Common myeloid progenitor, CD34-positive (primary cell): ENCODE results near the gene SSX2. TPM values are rescaled to one million over a fixed set of nuclear protein-coding genes. Genes with fewer than 3 reads are reported as not detected.
"Not testable (repeated sequence)": the region's sequence is repeated elsewhere in the genome, so short reads cannot be mapped to it uniquely, and the experiment has no call there.

Source experiments
- CTCF ChIA-PET: fragments of 350-600 bp; sonication (Branson Sonifier 250); formaldehyde crosslinking; loops from one replicate; lab custom pipeline; 2021; ENCODE audit warnings: antibody characterized with exemption; lab: Charles Lee
- POLR2A ChIA-PET: fragments of 350-600 bp; sonication (Branson Sonifier 250); formaldehyde crosslinking; loops from one replicate; lab custom pipeline; 2021; ENCODE audit warnings: antibody characterized with exemption; lab: Charles Lee
- DNase-seq, 3 donors: peaks; one replicate each; pipeline versions ENCODE4 v3.0.0 to v3.0.0-alpha.2; 2013
- H3K27ac ChIP-seq, 2 experiments: 1 replicate in 1 of 2; 2 replicates in 1 of 2; pipeline ENCODE4 v1.7.0; 2013; ENCODE audit warnings: inconsistent platforms in 2 of 2, low read length in 2 of 2, mild to moderate bottlenecking in 2 of 2, low read depth in 1 of 2, moderate library complexity in 1 of 2; ENCODE audit not compliant: severe bottlenecking in 2 of 2, insufficient read depth in 1 of 2, poor library complexity in 1 of 2
- H3K27me3 ChIP-seq, 5 experiments: replicated peaks in 2 of 5; 1 replicate in 3 of 5; 2 replicates in 2 of 5; pipeline versions ENCODE4 v1.6.1 to v1.7.0; 2013; ENCODE audit warnings: low read length in 4 of 5, mild to moderate bottlenecking in 2 of 5, moderate library complexity in 2 of 5, inconsistent platforms in 1 of 5; ENCODE audit not compliant: insufficient read depth in 5 of 5, control insufficient read depth in 4 of 5
- H3K36me3 ChIP-seq, 4 experiments: 1 replicate in 2 of 4; 2 replicates in 2 of 4; pipeline versions ENCODE4 v1.6.1 to v1.7.0; 2013; ENCODE audit warnings: low read length in 3 of 4, control low read depth in 1 of 4, mild to moderate bottlenecking in 1 of 4; ENCODE audit not compliant: control insufficient read depth in 4 of 4, insufficient read depth in 4 of 4
- H3K4me1 ChIP-seq, 4 experiments: 1 replicate in 3 of 4; 2 replicates in 1 of 4; pipeline versions ENCODE4 v1.6.1 to v1.7.1; 2013; ENCODE audit warnings: low read length in 3 of 4, mild to moderate bottlenecking in 3 of 4, control low read depth in 1 of 4, inconsistent platforms in 1 of 4, moderate library complexity in 1 of 4; ENCODE audit not compliant: control insufficient read depth in 4 of 4, insufficient read depth in 4 of 4; ENCODE audit errors: control extremely low read depth in 1 of 4
- H3K4me3 ChIP-seq, 7 experiments: 1 replicate in 4 of 7; 2 replicates in 3 of 7; pipeline versions ENCODE4 v1.5.1 to v1.7.0; 2013; ENCODE audit warnings: mild to moderate bottlenecking in 7 of 7, low read length in 6 of 7, moderate library complexity in 6 of 7, inconsistent platforms in 2 of 7, low read depth in 2 of 7, control low read depth in 1 of 7; ENCODE audit not compliant: insufficient read depth in 4 of 7, control insufficient read depth in 1 of 7; ENCODE audit errors: extremely low read depth in 1 of 7
- H3K9me3 ChIP-seq, 5 experiments: 1 replicate in 4 of 5; 2 replicates in 1 of 5; pipeline versions ENCODE4 v1.6.1 to v1.7.1; 2013; ENCODE audit warnings: low read length in 4 of 5, mild to moderate bottlenecking in 2 of 5, inconsistent platforms in 1 of 5, low read depth in 1 of 5, moderate library complexity in 1 of 5; ENCODE audit not compliant: control insufficient read depth in 4 of 5, insufficient read depth in 2 of 5; ENCODE audit errors: control extremely low read depth in 1 of 5
- WGBS: methylation state at CpG from one replicate; pipeline ENCODE4 v1.1.5; 2013; ENCODE audit not compliant: insufficient coverage; 5-methylcytosine and 5-hydroxymethylcytosine counted together
- polyA plus RNA-seq: library from polyadenylated mRNA; unstranded; fragments of 120-200 nt; gene quantifications from one replicate; pipeline ENCODE4 v1.2.1, GENCODE V29; 2013

SSX2 gene, protein sequence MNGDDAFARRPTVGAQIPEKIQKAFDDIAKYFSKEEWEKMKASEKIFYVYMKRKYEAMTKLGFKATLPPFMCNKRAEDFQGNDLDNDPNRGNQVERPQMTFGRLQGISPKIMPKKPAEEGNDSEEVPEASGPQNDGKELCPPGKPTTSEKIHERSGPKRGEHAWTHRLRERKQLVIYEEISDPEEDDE
- polyA plus RNA-seq, result not detected

GRCh38 chrX:52707078-52707477 is at the start of gene SSX2:
Gene SSX2, minus strand, starts transcription at chrX:52707178. Its CDS starts 1,429 bp downstream, at chrX:52705749.
- H3K27me3 ChIP-seq, H3K4me3 ChIP-seq, DNase-seq, H3K9me3 ChIP-seq, CTCF ChIA-PET, H3K36me3 ChIP-seq, H3K27ac ChIP-seq, POLR2A ChIA-PET, H3K4me1 ChIP-seq: not testable (repeated sequence)
- no CpG with 5 or more reads among the region's 13 CpGs for WGBS

GRCh38 chrX:52750952-52751351 is 44.0 kb upstream of the SSX2 start, which contains the start of gene SSX2B:
Gene SSX2B, plus strand, starts transcription at chrX:52751252. Its CDS starts 1,429 bp downstream, at chrX:52752681.
- H3K9me3 ChIP-seq, POLR2A ChIA-PET, CTCF ChIA-PET, H3K4me3 ChIP-seq, H3K4me1 ChIP-seq, H3K36me3 ChIP-seq, H3K27ac ChIP-seq, DNase-seq, H3K27me3 ChIP-seq: not testable (repeated sequence)
- no CpG with 5 or more reads among the region's 13 CpGs for WGBS

DNA sequence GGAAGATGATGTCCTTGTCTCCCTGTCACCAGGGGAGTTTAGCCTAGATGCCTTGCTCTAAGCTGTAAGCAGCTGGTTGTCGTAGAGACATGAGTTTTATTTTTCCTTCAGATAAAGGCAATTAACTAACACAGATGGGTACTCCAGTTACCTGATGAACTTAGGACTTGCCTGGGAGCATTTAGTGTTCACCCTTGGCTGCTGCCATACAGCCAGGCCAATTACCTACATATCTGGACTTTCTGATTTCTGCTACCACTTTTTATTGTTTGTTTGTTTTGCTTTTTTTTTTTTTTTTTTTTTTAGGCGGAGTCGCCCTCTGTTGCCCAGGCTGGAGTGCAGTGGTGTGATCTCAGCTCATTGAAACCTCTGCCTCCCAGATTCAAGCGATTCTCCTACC is 14.9 kb downstream of the SSX2 start:
- WGBS, result no CpG with 5 or more reads among the region's 4 CpGs
- CTCF ChIA-PET, H3K4me1 ChIP-seq, H3K36me3 ChIP-seq, DNase-seq, H3K9me3 ChIP-seq, H3K4me3 ChIP-seq, H3K27ac ChIP-seq, H3K27me3 ChIP-seq, POLR2A ChIA-PET: not testable (repeated sequence)

- H3K4me3 ChIP-seq, POLR2A ChIA-PET, H3K9me3 ChIP-seq, H3K27ac ChIP-seq, CTCF ChIA-PET, H3K27me3 ChIP-seq, H3K4me1 ChIP-seq, DNase-seq, H3K36me3 ChIP-seq: not testable (repeated sequence)
- no CpG with 5 or more reads among the region's 2 CpGs for WGBS
Observed at GRCh38 chrX:52662218-52662617, 44.8 kb downstream of the SSX2 start.

GRCh38 chrX:52655475-52655874 is 51.5 kb downstream of the SSX2 start:
- H3K27ac ChIP-seq, CTCF ChIA-PET: not testable (repeated sequence)

DNA sequence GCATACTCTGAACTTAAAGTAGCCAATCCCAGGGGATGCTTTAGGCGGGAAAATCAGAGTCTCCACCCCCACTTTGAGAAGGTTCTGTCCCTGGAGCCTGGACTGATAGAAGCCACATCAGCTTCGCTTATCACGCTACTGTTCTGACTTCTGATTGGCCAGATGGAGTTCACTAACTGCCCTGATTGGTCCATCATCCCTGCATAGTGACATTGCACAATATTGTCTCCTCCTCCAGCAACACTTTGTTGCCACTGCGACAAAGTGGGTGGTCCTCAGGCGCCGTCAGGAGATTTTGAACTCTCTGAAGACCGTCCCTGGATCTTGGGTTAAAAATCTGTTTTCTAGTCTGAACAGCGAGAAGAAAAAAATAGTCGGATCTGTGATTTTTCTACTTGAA is 52.2 kb downstream of the SSX2 start, which contains the start of gene SSX7:
SSX7 (minus strand) TSS at position 101 of the 400 bp plus-strand sequence. CDS start 1,428 bp downstream, outside the sequence.
- CTCF ChIA-PET, H3K27ac ChIP-seq, H3K9me3 ChIP-seq, H3K4me3 ChIP-seq, DNase-seq, POLR2A ChIA-PET, H3K36me3 ChIP-seq, H3K4me1 ChIP-seq, H3K27me3 ChIP-seq: not testable (repeated sequence)
- 93% methylated on average over 8 of the region's 9 CpGs for WGBS

More at GRCh38 chrX:52655475-52655874, 51.5 kb downstream of the SSX2 start:
- H3K4me1 ChIP-seq, DNase-seq, H3K36me3 ChIP-seq, H3K9me3 ChIP-seq, H3K27me3 ChIP-seq, POLR2A ChIA-PET, H3K4me3 ChIP-seq: not testable (repeated sequence)
- WGBS, result no CpG with 5 or more reads among the region's 8 CpGs

DNA sequence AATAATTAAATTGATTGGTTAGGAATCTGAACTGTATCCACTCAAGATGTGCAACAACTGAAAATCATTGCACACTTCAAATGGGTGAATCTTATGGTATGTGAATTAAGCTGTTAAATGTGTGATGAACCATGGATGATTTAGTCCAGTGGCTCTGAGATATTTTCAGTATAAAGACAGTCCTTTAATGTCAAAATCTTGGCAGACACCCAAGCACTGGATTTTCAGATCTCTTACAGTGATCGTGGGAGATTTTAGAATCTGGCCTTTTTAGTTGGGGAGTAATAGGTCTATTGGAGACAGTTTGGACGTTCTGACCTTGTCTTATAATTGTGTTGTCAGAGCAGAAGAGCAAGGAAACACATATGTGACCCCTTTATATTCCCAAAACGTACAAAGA is 56.3 kb downstream of the SSX2 start:
- H3K27me3 ChIP-seq, CTCF ChIA-PET, H3K4me1 ChIP-seq, H3K27ac ChIP-seq, DNase-seq, H3K9me3 ChIP-seq, H3K36me3 ChIP-seq, POLR2A ChIA-PET, H3K4me3 ChIP-seq: not testable (repeated sequence)
- no CpG with 5 or more reads among the region's 3 CpGs for WGBS
